Smooth muscle cell of the brain vasculature (primary cell): ENCODE results near the gene UMAD1.

ENCODE experiments used
- DNase-seq: peaks from one replicate; pipeline ENCODE4 v3.0.0-alpha.2; 2012; ENCODE audit warnings: low read depth, low spot score

Gene UMAD1

GRCh38 chr7:7688956-7689355 is 48.4 kb downstream of the UMAD1 start:
- no peak for DNase-seq

GRCh38 chr7:7693881-7694280 is 53.3 kb downstream of the UMAD1 start:
- DNase-seq = peak; percentile 31

- no peak for DNase-seq
Observed at GRCh38 chr7:7694542-7694941, 54.0 kb downstream of the UMAD1 start.

GRCh38 chr7:7695111-7695817 is 54.7 kb downstream of the UMAD1 start:
- no peak for DNase-seq

GRCh38 chr7:7696458-7697119 is 56.0 kb downstream of the UMAD1 start:
- no peak for DNase-seq

GRCh38 chr7:7698930-7699329 is 58.4 kb downstream of the UMAD1 start:
- DNase-seq = no peak

- no peak for DNase-seq
Observed at GRCh38 chr7:7699380-7699779, 58.8 kb downstream of the UMAD1 start.

GRCh38 chr7:7699970-7700369 is 59.4 kb downstream of the UMAD1 start:
- no peak for DNase-seq

- DNase-seq = no peak
Observed at GRCh38 chr7:7701527-7701926, 61.0 kb downstream of the UMAD1 start.

GRCh38 chr7:7702826-7703225 is 62.3 kb downstream of the UMAD1 start:
- DNase-seq = no peak

GRCh38 chr7:7703427-7703826 is 62.9 kb downstream of the UMAD1 start:
- no peak for DNase-seq

- no peak for DNase-seq
Observed at GRCh38 chr7:7704867-7705266, 64.3 kb downstream of the UMAD1 start.

- no peak for DNase-seq
Observed at GRCh38 chr7:7705318-7705717, 64.8 kb downstream of the UMAD1 start.

- DNase-seq = no peak
Observed at GRCh38 chr7:7706101-7706511, 65.6 kb downstream of the UMAD1 start.

- no peak for DNase-seq
Observed at GRCh38 chr7:7706556-7707172, 66.1 kb downstream of the UMAD1 start.

GRCh38 chr7:7707246-7707645 is 66.7 kb downstream of the UMAD1 start:
- no peak for DNase-seq

- DNase-seq = no peak
Observed at GRCh38 chr7:7707806-7708205, 67.3 kb downstream of the UMAD1 start.

- DNase-seq = no peak
Observed at GRCh38 chr7:7709291-7709690, 68.7 kb downstream of the UMAD1 start.

- no peak for DNase-seq
Observed at GRCh38 chr7:7710469-7710868, 69.9 kb downstream of the UMAD1 start.

- DNase-seq = no peak
Observed at GRCh38 chr7:7713730-7714129, 73.2 kb downstream of the UMAD1 start.

- no peak for DNase-seq
Observed at GRCh38 chr7:7718492-7718891, 77.9 kb downstream of the UMAD1 start, which contains the start of gene RPA3. Gene RPA3 (minus strand): TSS chr7:7718607. CDS start chr7:7640418, 78,189 bp downstream.

- DNase-seq = peak; percentile 40
Observed at GRCh38 chr7:7719236-7719635, 78.7 kb downstream of the UMAD1 start.

GRCh38 chr7:7720193-7720592 is 79.6 kb downstream of the UMAD1 start:
- DNase-seq = no peak
